ENCODE measurements around the gene MORC3.

GRCh38 chr21:36350282-36350910 lies 30.4 kb downstream of the MORC3 start:
- TF ChIP-seq POLR2A (IDR thresholded peaks at IDR 0.05) (no peak), CTCF (IDR thresholded peaks at IDR 0.05 in 8 of 11, conservative IDR thresholded peaks at IDR 0.05 in 3 of 11) (no peak), POLR2AphosphoS5 (IDR thresholded peaks at IDR 0.05) (no peak)
